Calu3 (cell line): ENCODE measurements around the gene PIK3R1. TPM values are rescaled to one million over a fixed set of nuclear protein-coding genes. Genes with fewer than 3 reads are reported as not detected.

Experiments
- BruUV-seq: library from RNA; stranded (reverse); fragments of 400-500 nt; replicated peaks from 2 replicates; lab custom pipeline; 2021; lab: Mats Ljungman, UMichigan
- CTCF ChIA-PET: fragments of 300-600 bp; sonication (Branson Sonifier 250); formaldehyde crosslinking; loops from one replicate; lab custom pipeline; 2022; ENCODE audit warnings: antibody characterized with exemption; lab: Charles Lee
- DNase-seq: peaks from one replicate; pipeline ENCODE4 v3.0.0; 2022
- H3K27ac Mint-ChIP-seq: one replicate; pipeline ENCODE4 v1.8.0; 2022; ENCODE audit warnings: mixed read lengths; ENCODE audit not compliant: unreplicated experiment
- H3K27me3 Mint-ChIP-seq: one replicate; pipeline ENCODE4 v1.8.0; 2022; ENCODE audit warnings: mixed read lengths; ENCODE audit not compliant: unreplicated experiment
- H3K36me3 Mint-ChIP-seq: one replicate; pipeline ENCODE4 v1.8.0; 2022; ENCODE audit warnings: mild to moderate bottlenecking, moderate library complexity, mixed read lengths; ENCODE audit not compliant: insufficient read depth, unreplicated experiment
- H3K4me1 Mint-ChIP-seq: one replicate; pipeline ENCODE4 v1.8.0; 2022; ENCODE audit warnings: mild to moderate bottlenecking, low read depth, mixed read lengths; ENCODE audit not compliant: unreplicated experiment
- H3K4me3 Mint-ChIP-seq: one replicate; pipeline ENCODE4 v1.8.0; 2022; ENCODE audit warnings: mild to moderate bottlenecking, low read depth, moderate library complexity, mixed read lengths; ENCODE audit not compliant: unreplicated experiment
- H3K9me3 Mint-ChIP-seq: one replicate; pipeline ENCODE4 v1.8.0; 2022; ENCODE audit warnings: low read depth, mixed read lengths; ENCODE audit not compliant: unreplicated experiment
- intact Hi-C: fragments of 100-400 bp; cut with micrococcal nuclease; formaldehyde crosslinking; loops from one replicate; pipeline ENCODE4 v1.10.0; 2022; ENCODE audit not compliant: unreplicated experiment
- total RNA-seq: library from RNA; stranded (reverse); gene quantifications from 2 replicates; pipeline ENCODE4 v1.2.3, GENCODE V29; 2022
- TF ChIP-seq, protein P1 (sequence below): fragments of 200-600 bp; IDR thresholded peaks from one replicate; pipeline ENCODE4 v1.8.0; 2022; ENCODE audit warnings: antibody characterized with exemption; ENCODE audit not compliant: unreplicated experiment

Gene PIK3R1
- total RNA-seq, 1 experiment from 2014 or later = 74.8 TPM

DNA sequence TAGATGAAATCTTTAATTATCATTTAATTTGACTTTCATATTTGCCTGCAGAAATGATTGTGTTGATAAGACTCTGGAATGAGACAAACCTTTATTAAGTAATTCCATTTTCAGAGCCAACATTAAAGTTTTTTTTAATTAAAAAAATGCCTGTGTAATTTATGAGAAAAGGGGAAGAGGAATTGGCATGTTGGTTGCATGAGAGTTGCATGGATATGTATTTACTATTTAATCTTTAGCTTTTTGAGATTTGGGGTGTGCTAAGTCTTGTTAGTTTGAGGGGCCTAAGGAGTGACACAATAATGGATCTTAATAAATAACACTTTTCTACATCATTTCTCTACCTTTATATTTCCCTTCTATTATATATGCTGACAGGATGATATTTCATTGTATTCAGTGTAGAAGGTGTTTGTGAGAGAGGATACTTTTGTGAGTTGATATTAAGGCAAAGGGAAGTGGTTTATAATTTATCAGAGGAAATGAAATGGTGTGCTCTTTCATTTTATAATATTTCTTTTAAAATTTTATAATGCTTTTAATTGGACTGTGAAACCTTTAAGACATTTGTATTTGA lies 54.9 kb downstream of the PIK3R1 start:
- CTCF ChIA-PET = interaction anchor here (0.6 to 1.2 kb wide), 4 partner anchors 12 to 497 kb away, joined by 3 to 4 read pairs (median 3); no protein-coding TSS in a partner anchor
- no TSS peak for BruUV-seq
- Mint-ChIP-seq H3K27ac (peak overlapping the region; percentile 56), H3K4me1 (peaks cover 74% of the 10 kb centered on the region), H3K9me3 (no peaks in the 10 kb centered on the region), H3K4me3 (no peak overlapping the region), H3K27me3 (no peaks in the 10 kb centered on the region), H3K36me3 (peaks cover 30% of the 10 kb centered on the region)
- DNase-seq = no peak
- intact Hi-C loops = loop anchor here (10.0 kb wide), 2 partner anchors 626 to 1106 kb away; no protein-coding TSS in a partner anchor
- TF ChIP-seq, protein P1, sequence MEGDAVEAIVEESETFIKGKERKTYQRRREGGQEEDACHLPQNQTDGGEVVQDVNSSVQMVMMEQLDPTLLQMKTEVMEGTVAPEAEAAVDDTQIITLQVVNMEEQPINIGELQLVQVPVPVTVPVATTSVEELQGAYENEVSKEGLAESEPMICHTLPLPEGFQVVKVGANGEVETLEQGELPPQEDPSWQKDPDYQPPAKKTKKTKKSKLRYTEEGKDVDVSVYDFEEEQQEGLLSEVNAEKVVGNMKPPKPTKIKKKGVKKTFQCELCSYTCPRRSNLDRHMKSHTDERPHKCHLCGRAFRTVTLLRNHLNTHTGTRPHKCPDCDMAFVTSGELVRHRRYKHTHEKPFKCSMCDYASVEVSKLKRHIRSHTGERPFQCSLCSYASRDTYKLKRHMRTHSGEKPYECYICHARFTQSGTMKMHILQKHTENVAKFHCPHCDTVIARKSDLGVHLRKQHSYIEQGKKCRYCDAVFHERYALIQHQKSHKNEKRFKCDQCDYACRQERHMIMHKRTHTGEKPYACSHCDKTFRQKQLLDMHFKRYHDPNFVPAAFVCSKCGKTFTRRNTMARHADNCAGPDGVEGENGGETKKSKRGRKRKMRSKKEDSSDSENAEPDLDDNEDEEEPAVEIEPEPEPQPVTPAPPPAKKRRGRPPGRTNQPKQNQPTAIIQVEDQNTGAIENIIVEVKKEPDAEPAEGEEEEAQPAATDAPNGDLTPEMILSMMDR = no peak

DNA sequence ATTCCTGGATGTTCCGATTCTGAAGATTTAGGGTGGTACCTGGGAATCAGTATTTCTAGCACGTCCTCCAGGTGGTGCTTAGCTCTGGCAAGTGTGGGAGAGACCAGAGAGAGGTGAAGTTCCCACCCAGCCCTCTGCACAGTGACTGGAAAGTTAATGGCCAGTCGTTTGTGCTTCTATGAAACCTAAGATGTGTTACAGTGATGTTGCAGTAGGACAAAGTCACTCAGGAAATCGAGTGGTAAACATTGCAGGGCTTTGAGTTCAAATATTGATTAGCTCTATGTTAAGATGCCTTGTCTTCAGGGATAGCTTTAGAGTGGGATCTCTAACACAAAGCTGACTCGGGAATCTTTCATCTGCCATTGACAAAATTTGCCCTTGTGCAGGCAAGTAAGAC lies 55.6 kb downstream of the PIK3R1 start:
- intact Hi-C loops = loop anchor here (10.0 kb wide), 2 partner anchors 626 to 1106 kb away; no protein-coding TSS in a partner anchor
- Mint-ChIP-seq H3K4me1 (peaks cover 72% of the 10 kb centered on the region), H3K27me3 (no peaks in the 10 kb centered on the region), H3K27ac (peak overlapping the region; percentile 56), H3K36me3 (peaks cover 36% of the 10 kb centered on the region), H3K9me3 (no peaks in the 10 kb centered on the region), H3K4me3 (no peak overlapping the region)
- DNase-seq = no peak
- CTCF ChIA-PET = interaction anchor here (0.6 to 1.7 kb wide), 8 partner anchors 13 to 497 kb away, joined by 3 to 6 read pairs (median 4); no protein-coding TSS in a partner anchor
- TF ChIP-seq, protein P1 = no peak
- BruUV-seq = no TSS peak

DNA sequence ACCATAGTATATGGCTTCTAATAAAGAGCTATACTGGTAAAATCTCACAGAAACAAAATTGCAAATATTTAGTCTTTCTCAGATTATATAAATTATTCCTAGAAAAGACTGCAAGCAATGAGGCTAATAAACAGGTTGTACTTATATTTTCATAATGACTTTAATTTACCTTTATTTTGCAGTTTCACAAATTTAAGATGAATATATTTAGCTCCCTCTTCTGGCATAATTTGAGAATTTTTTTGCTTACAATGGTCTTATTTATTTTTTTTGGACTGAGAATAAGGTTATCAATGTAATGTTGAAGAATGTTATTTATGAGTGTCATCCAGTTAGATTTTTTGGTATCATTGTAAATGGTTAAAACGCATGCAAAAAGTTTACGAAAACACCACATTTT lies 56.7 kb downstream of the PIK3R1 start:
- BruUV-seq = no TSS peak
- Mint-ChIP-seq H3K4me1 (peaks cover 72% of the 10 kb centered on the region), H3K4me3 (no peak overlapping the region), H3K27me3 (no peaks in the 10 kb centered on the region), H3K36me3 (peaks cover 48% of the 10 kb centered on the region), H3K27ac (no peak overlapping the region), H3K9me3 (no peaks in the 10 kb centered on the region)
- CTCF ChIA-PET = interaction anchor here (0.6 to 1.7 kb wide), 9 partner anchors 8 to 1026 kb away, joined by 3 to 6 read pairs (median 4); no protein-coding TSS in a partner anchor
- TF ChIP-seq, protein P1 = no peak
- intact Hi-C loops = loop anchor here (10.0 kb wide), 2 partner anchors 627 to 1107 kb away; no protein-coding TSS in a partner anchor
- DNase-seq = no peak

DNA sequence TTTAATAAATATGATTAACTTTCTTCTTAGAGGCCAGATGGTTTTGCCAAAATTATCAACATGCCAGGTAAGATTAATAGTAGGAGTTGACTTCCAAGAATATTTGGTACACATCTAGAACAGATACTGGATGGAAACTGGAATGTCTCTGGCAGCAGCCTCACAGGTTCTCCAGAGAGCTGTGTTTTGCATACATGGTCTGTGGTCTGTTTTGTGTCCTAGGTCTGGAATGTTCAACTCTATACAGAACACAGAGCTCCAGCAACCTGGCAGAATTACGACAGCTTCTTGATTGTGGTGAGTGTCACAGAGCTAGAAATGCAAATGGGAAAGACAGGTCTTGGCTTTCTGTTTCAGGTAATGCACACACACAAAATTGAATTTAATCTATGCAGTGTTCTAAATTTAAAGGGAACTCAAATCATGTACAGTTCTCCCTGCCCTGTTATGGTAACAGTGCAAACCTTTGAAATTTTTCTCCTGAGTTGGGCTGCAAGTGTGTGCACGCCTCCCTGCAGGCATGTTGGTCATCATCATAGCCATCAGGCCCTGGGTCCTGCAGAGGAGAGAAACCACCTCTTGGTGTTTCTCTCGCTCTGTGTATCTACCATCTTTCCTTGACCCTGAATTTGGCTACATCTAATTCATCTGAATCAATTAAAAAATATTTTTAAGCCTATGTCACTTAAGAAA lies 58.3 kb downstream of the PIK3R1 start:
- Mint-ChIP-seq H3K36me3 (peaks cover 49% of the 10 kb centered on the region), H3K4me1 (peaks cover 66% of the 10 kb centered on the region), H3K4me3 (no peak overlapping the region), H3K27ac (no peak overlapping the region), H3K27me3 (no peaks in the 10 kb centered on the region), H3K9me3 (no peaks in the 10 kb centered on the region)
- intact Hi-C loops = loop anchor here (10.0 kb wide), 2 partner anchors 629 to 1109 kb away; no protein-coding TSS in a partner anchor
- BruUV-seq = no TSS peak
- TF ChIP-seq, protein P1 = no peak
- DNase-seq = no peak
- CTCF ChIA-PET = no interaction called here
